Measurements from ENCODE around the gene C19orf33. TPM values are rescaled to one million over a fixed set of nuclear protein-coding genes. Genes with fewer than 3 reads are reported as not detected.
A peak's percentile ranks its signal among the peaks of the same experiment; 100 is the strongest.

Gene C19orf33
- total RNA-seq, 1 experiment from 2014 or later: 16.1 TPM

GRCh38 chr19:38283271-38283670, 20.8 kb upstream of the C19orf33 start:
- POLR2A ChIA-PET: no interaction called here
- no peak for ATAC-seq
- DNase-seq (ENCODE audit: low spot score): no peak
- Mint-ChIP-seq H3K27ac (peak overlapping the region; percentile 54; the same call in 1 of the 2 replicates), H3K9me3 (no peaks in the 10 kb centered on the region), H3K27me3 (ENCODE audit: low read depth) (no peaks in the 10 kb centered on the region), H3K36me3 (peaks cover 33% of the 10 kb centered on the region), H3K4me1 (0 out of 2 replicates have a peak, but pooled peaks cover 4% of the 10 kb centered on the region), H3K4me3 (no peak overlapping the region)
- no peak for TF ChIP-seq ZNF232 (CRISPR knock-in tag; IDR thresholded peaks at IDR 0.05)
- CTCF ChIA-PET: interaction anchor here (1.5 kb wide), 1 partner anchor 13 kb away, joined by 5 read pairs; no protein-coding TSS in a partner anchor

DNA sequence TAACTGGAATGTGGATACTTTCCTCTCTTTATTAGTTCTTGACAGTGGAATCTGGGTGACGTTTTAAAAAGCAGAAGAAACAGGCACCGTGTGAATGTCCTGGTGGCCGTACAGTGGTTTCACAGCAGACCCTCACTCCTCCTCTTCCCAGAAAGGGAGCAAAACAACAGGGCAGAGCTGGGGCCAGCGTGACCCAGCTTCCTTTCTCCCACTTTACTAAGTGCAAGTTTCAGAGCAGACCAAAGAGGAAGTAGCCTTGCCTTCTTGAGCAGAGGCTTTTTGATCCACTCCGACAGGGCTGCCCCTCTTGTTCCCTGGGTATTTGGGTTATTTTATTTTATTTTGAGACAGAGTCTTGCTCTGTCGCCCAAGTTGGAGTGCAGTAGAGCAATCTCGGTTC, 19.6 kb upstream of the C19orf33 start:
- Mint-ChIP-seq H3K9me3 (no peaks in the 10 kb centered on the region), H3K27me3 (ENCODE audit: low read depth) (no peaks in the 10 kb centered on the region), H3K4me1 (0 out of 2 replicates have a peak, but pooled peaks cover 4% of the 10 kb centered on the region), H3K4me3 (no peak overlapping the region), H3K27ac (no peak overlapping the region), H3K36me3 (peaks cover 39% of the 10 kb centered on the region)
- ATAC-seq: no peak
- CTCF ChIA-PET: interaction anchor here (1.2 to 2.0 kb wide), 3 partner anchors 14 to 51 kb away, joined by 4 to 6 read pairs (median 5); no protein-coding TSS in a partner anchor
- no peak for DNase-seq (ENCODE audit: low spot score)
- POLR2A ChIA-PET: no interaction called here
- TF ChIP-seq, protein P1, sequence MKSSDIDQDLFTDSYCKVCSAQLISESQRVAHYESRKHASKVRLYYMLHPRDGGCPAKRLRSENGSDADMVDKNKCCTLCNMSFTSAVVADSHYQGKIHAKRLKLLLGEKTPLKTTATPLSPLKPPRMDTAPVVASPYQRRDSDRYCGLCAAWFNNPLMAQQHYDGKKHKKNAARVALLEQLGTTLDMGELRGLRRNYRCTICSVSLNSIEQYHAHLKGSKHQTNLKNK (CRISPR knock-in tag; IDR thresholded peaks at IDR 0.05): no peak
- no peak for TF ChIP-seq TCF7 (CRISPR knock-in tag; IDR thresholded peaks at IDR 0.05; ENCODE audit: low read depth)
- TF ChIP-seq CREB1 (CRISPR knock-in tag; IDR thresholded peaks at IDR 0.05): no peak
- TF ChIP-seq SMAD4 (CRISPR knock-in tag; IDR thresholded peaks at IDR 0.05): no peak
- TF ChIP-seq ZNF121 (CRISPR knock-in tag; IDR thresholded peaks at IDR 0.05): no peak
- no peak for TF ChIP-seq EMX1 (CRISPR knock-in tag; IDR thresholded peaks at IDR 0.05)
- TF ChIP-seq FOXP1 (CRISPR knock-in tag; IDR thresholded peaks at IDR 0.05; ENCODE audit: borderline replicate concordance): no peak
- no peak for TF ChIP-seq TP53 (CRISPR knock-in tag; IDR thresholded peaks at IDR 0.05)
- no peak for TF ChIP-seq ESRRA (CRISPR knock-in tag; IDR thresholded peaks at IDR 0.05; ENCODE audit: borderline replicate concordance)
- no peak for TF ChIP-seq JAZF1 (CRISPR knock-in tag; IDR thresholded peaks at IDR 0.05)
- no peak for TF ChIP-seq AFF4 (CRISPR knock-in tag; IDR thresholded peaks at IDR 0.05; ENCODE audit: borderline replicate concordance)
- TF ChIP-seq, protein P2, sequence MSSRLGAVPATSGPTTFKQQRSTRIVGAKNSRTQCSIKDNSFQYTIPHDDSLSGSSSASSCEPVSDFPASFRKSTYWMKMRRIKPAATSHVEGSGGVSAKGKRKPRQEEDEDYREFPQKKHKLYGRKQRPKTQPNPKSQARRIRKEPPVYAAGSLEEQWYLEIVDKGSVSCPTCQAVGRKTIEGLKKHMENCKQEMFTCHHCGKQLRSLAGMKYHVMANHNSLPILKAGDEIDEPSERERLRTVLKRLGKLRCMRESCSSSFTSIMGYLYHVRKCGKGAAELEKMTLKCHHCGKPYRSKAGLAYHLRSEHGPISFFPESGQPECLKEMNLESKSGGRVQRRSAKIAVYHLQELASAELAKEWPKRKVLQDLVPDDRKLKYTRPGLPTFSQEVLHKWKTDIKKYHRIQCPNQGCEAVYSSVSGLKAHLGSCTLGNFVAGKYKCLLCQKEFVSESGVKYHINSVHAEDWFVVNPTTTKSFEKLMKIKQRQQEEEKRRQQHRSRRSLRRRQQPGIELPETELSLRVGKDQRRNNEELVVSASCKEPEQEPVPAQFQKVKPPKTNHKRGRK (CRISPR knock-in tag; IDR thresholded peaks at IDR 0.05; ENCODE audit: borderline replicate concordance): no peak
- TF ChIP-seq USF2 (CRISPR knock-in tag; IDR thresholded peaks at IDR 0.05): no peak
- TF ChIP-seq PRRX2 (CRISPR knock-in tag; IDR thresholded peaks at IDR 0.05): no peak
- no peak for TF ChIP-seq RELA (CRISPR knock-in tag; IDR thresholded peaks at IDR 0.05; ENCODE audit: borderline replicate concordance)

DNA sequence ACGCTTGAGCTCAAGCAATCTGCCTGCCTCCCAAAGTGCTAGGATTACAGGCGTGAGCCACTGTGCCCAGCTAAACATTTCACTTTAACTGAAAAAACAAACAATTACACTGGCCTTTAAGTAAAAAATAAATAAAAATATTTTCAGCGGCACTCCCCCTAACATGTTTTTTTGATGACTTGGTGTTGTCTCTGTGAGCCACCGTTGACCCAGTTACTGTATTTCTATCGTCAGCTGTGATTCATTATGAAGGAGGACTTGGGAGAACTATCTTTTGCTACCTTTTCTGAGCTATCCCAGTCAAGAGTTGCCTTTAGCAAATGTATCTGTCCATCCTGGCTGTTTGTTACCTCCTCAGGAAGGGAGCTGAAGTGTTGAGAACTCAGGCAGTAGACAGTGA, 18.5 kb upstream of the C19orf33 start:
- DNase-seq (ENCODE audit: low spot score) (no peak), ATAC-seq (no peak)
- Mint-ChIP-seq H3K4me1 (0 out of 2 replicates have a peak, but pooled peaks cover 4% of the 10 kb centered on the region), H3K9me3 (no peaks in the 10 kb centered on the region), H3K4me3 (no peak overlapping the region), H3K27me3 (ENCODE audit: low read depth) (no peaks in the 10 kb centered on the region), H3K27ac (peak overlapping the region; percentile 71; the same call in 1 of the 2 replicates), H3K36me3 (peaks cover 38% of the 10 kb centered on the region)
- ChIA-PET POLR2A (no interaction called here), CTCF (interaction anchor here (1.2 to 2.0 kb wide), 3 partner anchors 21 to 52 kb away, joined by 3 to 6 read pairs (median 4); partner anchors contain the start of gene SPINT2)
- TF ChIP-seq, protein P3, sequence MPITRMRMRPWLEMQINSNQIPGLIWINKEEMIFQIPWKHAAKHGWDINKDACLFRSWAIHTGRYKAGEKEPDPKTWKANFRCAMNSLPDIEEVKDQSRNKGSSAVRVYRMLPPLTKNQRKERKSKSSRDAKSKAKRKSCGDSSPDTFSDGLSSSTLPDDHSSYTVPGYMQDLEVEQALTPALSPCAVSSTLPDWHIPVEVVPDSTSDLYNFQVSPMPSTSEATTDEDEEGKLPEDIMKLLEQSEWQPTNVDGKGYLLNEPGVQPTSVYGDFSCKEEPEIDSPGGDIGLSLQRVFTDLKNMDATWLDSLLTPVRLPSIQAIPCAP (CRISPR knock-in tag; IDR thresholded peaks at IDR 0.05): no peak
- TF ChIP-seq TP53 (CRISPR knock-in tag; IDR thresholded peaks at IDR 0.05) (no peak), TEAD1 (CRISPR knock-in tag; IDR thresholded peaks at IDR 0.05) (no peak), ZNF317 (CRISPR knock-in tag; IDR thresholded peaks at IDR 0.05; ENCODE audit: borderline replicate concordance, low read depth) (no peak), CREB1 (CRISPR knock-in tag; IDR thresholded peaks at IDR 0.05) (no peak), NFATC4 (CRISPR knock-in tag; IDR thresholded peaks at IDR 0.05) (no peak)
- TF ChIP-seq, protein P4, sequence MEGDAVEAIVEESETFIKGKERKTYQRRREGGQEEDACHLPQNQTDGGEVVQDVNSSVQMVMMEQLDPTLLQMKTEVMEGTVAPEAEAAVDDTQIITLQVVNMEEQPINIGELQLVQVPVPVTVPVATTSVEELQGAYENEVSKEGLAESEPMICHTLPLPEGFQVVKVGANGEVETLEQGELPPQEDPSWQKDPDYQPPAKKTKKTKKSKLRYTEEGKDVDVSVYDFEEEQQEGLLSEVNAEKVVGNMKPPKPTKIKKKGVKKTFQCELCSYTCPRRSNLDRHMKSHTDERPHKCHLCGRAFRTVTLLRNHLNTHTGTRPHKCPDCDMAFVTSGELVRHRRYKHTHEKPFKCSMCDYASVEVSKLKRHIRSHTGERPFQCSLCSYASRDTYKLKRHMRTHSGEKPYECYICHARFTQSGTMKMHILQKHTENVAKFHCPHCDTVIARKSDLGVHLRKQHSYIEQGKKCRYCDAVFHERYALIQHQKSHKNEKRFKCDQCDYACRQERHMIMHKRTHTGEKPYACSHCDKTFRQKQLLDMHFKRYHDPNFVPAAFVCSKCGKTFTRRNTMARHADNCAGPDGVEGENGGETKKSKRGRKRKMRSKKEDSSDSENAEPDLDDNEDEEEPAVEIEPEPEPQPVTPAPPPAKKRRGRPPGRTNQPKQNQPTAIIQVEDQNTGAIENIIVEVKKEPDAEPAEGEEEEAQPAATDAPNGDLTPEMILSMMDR (IDR thresholded peaks at IDR 0.05): no peak
- TF ChIP-seq, protein P2 (CRISPR knock-in tag; IDR thresholded peaks at IDR 0.05; ENCODE audit: borderline replicate concordance): no peak
